AG09309 (cell line): Measurements from ENCODE around the gene PRKAA2.

Experiments
- DNase-seq: peaks from one replicate; pipeline ENCODE4 v3.0.0-alpha.2; 2010; ENCODE audit warnings: low read depth
- H3K4me3 ChIP-seq: 2 replicates; pipeline ENCODE4 v1.5.1; 2011; ENCODE audit warnings: mild to moderate bottlenecking, low read depth, low read length, moderate library complexity; ENCODE audit not compliant: control insufficient read depth
- CTCF ChIP-seq: IDR thresholded peaks from 2 replicates; pipeline ENCODE4 v1.5.1; 2011; ENCODE audit warnings: mild to moderate bottlenecking, low read depth, low read length, inconsistent platforms; ENCODE audit not compliant: insufficient read depth, control insufficient read depth; ENCODE audit errors: missing control alignments

The PRKAA2 gene

GRCh38 chr1:56644064-56644918, 823 bp upstream of the PRKAA2 start:
- no peak for DNase-seq
- peak overlapping the region; percentile 36 for H3K4me3 ChIP-seq
- no peak for TF ChIP-seq CTCF

DNA sequence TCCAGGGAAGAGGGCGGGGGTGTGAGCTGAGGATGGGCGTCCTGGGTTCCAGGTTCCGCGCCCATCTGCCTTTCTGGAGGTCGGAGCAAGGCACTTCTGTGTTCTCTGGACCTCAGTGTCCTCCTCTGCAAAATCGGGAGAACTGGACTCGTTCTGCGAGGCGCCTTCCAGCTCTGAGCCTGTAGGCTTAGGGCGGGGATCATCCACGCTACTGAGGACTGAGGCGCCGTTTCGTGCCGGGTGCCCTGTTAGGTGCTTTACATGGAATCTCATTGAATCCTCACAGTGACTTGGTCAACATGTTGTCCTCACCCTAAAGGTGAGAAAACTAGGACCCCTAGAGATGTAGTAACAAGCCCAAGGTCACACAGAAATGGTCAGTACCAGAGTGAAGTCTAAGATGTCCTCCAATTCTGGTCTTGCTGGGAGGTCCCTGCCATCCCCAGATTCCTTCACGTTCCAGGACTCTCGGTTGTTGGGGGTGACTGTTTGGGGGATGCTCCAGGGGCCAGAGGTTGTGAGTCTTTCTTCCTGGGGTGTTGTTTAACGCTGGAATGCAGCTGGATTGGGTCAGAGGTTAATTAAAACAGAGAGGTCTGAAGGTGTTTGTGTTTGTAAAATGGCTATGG, 677 bp downstream of the PRKAA2 start:
- TF ChIP-seq CTCF = no peak
- no peak for DNase-seq
- H3K4me3 ChIP-seq = peak overlapping the region; percentile 36

GRCh38 chr1:56646611-56647010, 1.5 kb downstream of the PRKAA2 start:
- DNase-seq = no peak
- TF ChIP-seq CTCF = no peak
- no peak overlapping the region for H3K4me3 ChIP-seq

- no peak for TF ChIP-seq CTCF
- no peak overlapping the region for H3K4me3 ChIP-seq
- DNase-seq = no peak
Measured at GRCh38 chr1:56647106-56647505, 2.0 kb downstream of the PRKAA2 start.

GRCh38 chr1:56648546-56648945, 3.4 kb downstream of the PRKAA2 start:
- DNase-seq = no peak
- no peak overlapping the region for H3K4me3 ChIP-seq
- no peak for TF ChIP-seq CTCF

DNA sequence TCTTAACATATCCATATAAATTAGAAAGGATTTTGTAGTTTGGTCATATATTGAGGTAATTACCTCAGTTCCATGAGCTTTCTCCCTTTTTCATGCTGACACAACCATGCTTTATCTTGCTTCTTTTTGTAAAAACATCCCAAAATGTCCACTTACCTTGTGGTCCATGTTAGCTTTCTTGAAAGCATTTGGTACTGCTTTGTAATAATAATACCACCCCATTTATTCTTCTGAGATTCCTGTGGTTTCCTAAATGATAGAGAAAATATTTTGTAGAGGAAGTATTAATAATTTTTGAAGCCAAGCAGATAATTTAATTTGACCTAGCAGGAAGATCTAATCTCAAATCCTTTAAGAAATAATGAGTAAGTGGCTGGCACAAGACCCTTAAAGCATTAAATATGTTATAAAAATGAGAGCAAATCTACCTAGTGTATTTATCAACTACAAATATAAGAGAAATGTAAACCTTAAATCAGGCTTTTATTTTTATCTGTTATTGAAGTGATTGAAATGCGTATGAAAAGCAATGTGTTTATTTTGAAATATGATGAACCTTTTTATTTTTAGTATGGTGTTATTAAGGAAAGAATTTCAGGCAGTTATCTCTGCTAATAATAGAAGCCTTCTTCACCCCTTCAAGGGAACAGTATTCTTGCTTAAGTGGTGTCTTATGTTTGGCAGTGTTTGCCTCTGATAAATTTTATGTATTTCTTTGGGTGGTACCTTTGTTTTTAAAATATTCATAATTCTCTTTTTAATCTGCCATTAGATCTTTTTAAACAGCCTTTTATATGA, 9.2 kb downstream of the PRKAA2 start:
- no peak for DNase-seq
- TF ChIP-seq CTCF = no peak
- H3K4me3 ChIP-seq = no peak overlapping the region
